PC-3 (cell line): ENCODE measurements around the gene CATSPER4.

Experiments
- CTCF ChIP-seq: fragments of 300-600 bp; sonication (generic); conservative IDR thresholded peaks from 2 replicates; pipeline ENCODE4 v1.5.1; 2017; ENCODE audit warnings: antibody characterized with exemption, low read depth, mild to moderate bottlenecking, low read length
- EZH2 ChIP-seq: fragments of 300-600 bp; sonication (generic); IDR thresholded peaks from one replicate; pipeline ENCODE4 v1.6.1; 2017; ENCODE audit warnings: antibody characterized with exemption, mild to moderate bottlenecking, low read length; ENCODE audit not compliant: unreplicated experiment

GRCh38 chr1:26161415-26162219, 28.8 kb upstream of the CATSPER4 start:
- TF ChIP-seq CTCF (peak; percentile 19; the same call in 1 of the 2 replicates), EZH2 (no peak)
